Keratinocyte (primary cell): ENCODE data around the gene RASGEF1B. TPM values are rescaled to one million over a fixed set of nuclear protein-coding genes. Genes with fewer than 3 reads are reported as not detected.
A peak's percentile ranks its signal among the peaks of the same experiment; 100 is the strongest.

Experiments used
- DNase-seq: peaks from one replicate; pipeline ENCODE4 v3.0.0-alpha.2; 2011; ENCODE audit warnings: low read depth, missing footprints, low spot score
- FAIRE-seq: peaks from 2 replicates; lab custom pipeline; 2011; peaks lifted over from hg19 to GRCh38; lab: Jason Lieb, UNC
- H2AFZ ChIP-seq: 2 replicates; pipeline ENCODE4 v1.6.0; 2012; ENCODE audit warnings: low read length, control low read depth, inconsistent platforms; ENCODE audit not compliant: control insufficient read depth
- H3K27ac ChIP-seq: 2 replicates; pipeline ENCODE4 v1.5.1; 2011; ENCODE audit warnings: low read length; ENCODE audit not compliant: control insufficient read depth, insufficient read depth
- H3K27me3 ChIP-seq: 3 replicates; pipeline ENCODE4 v1.6.0; 2011; ENCODE audit warnings: low read length; ENCODE audit not compliant: control insufficient read depth, insufficient read depth; ENCODE audit errors: extremely low read depth
- H3K36me3 ChIP-seq, 2 experiments: 2 replicates in 1 of 2; 3 replicates in 1 of 2; pipeline ENCODE4 v1.5.1; 2011; ENCODE audit warnings: low read length in 2 of 2, mild to moderate bottlenecking in 1 of 2; ENCODE audit not compliant: control insufficient read depth in 2 of 2, insufficient read depth in 2 of 2; ENCODE audit errors: extremely low read depth in 1 of 2
- H3K4me1 ChIP-seq: 3 replicates; pipeline ENCODE4 v1.5.1; 2011; ENCODE audit warnings: low read length; ENCODE audit not compliant: control insufficient read depth, insufficient read depth; ENCODE audit errors: extremely low read depth
- H3K4me2 ChIP-seq: 3 replicates; pipeline ENCODE4 v1.6.0; 2011; ENCODE audit warnings: low read depth, low read length; ENCODE audit not compliant: control insufficient read depth, insufficient read depth; ENCODE audit errors: extremely low read depth
- H3K4me3 ChIP-seq, 3 experiments: fragments of 200-600 bp in 1 of 3; sonication (generic) in 1 of 3; 2 replicates in 2 of 3; 3 replicates in 1 of 3; pipeline ENCODE4 v1.5.1; 2011 to 2016; ENCODE audit warnings: low read length in 3 of 3, mild to moderate bottlenecking in 3 of 3, control low read depth in 2 of 3, inconsistent platforms in 1 of 3, low read depth in 1 of 3, mixed read lengths in 1 of 3, mixed run types in 1 of 3, moderate library complexity in 1 of 3; ENCODE audit not compliant: control insufficient read depth in 2 of 3, insufficient read depth in 2 of 3; ENCODE audit errors: extremely low read depth in 1 of 3
- H3K79me2 ChIP-seq: 2 replicates; pipeline ENCODE4 v1.6.0; 2012; ENCODE audit warnings: low read length; ENCODE audit not compliant: control insufficient read depth, insufficient read depth
- H3K9ac ChIP-seq: 3 replicates; pipeline ENCODE4 v1.6.0; 2011; ENCODE audit warnings: low read length; ENCODE audit not compliant: control insufficient read depth, insufficient read depth; ENCODE audit errors: extremely low read depth
- H3K9me1 ChIP-seq: 3 replicates; pipeline ENCODE4 v1.6.0; 2011; ENCODE audit warnings: low read length; ENCODE audit not compliant: control insufficient read depth, insufficient read depth; ENCODE audit errors: extremely low read depth
- H3K9me3 ChIP-seq: 2 replicates; pipeline ENCODE4 v1.5.1; 2012; ENCODE audit warnings: low read depth, low read length; ENCODE audit not compliant: control insufficient read depth
- H4K20me1 ChIP-seq: 3 replicates; pipeline ENCODE4 v1.6.0; 2011; ENCODE audit warnings: low read length; ENCODE audit not compliant: control insufficient read depth, insufficient read depth; ENCODE audit errors: extremely low read depth
- CTCF ChIP-seq, 3 experiments: IDR thresholded peaks in 1 of 3; conservative IDR thresholded peaks in 1 of 3; optimal IDR thresholded peaks in 1 of 3; 2 replicates in 2 of 3; 3 replicates in 1 of 3; pipeline versions ENCODE3 to v1.5.1; 2011; ENCODE audit warnings: low read length in 3 of 3, mild to moderate bottlenecking in 3 of 3, moderate library complexity in 2 of 3, control low read depth in 1 of 3, inconsistent platforms in 1 of 3; ENCODE audit not compliant: insufficient read depth in 2 of 3; ENCODE audit errors: extremely low read depth in 1 of 3
- EZH2 ChIP-seq: IDR thresholded peaks from one replicate; pipeline ENCODE4 v1.6.1; 2012; ENCODE audit warnings: inconsistent platforms, mild to moderate bottlenecking, low read length, moderate library complexity
- dilution Hi-C: fragments of 300-500 bp; cut with MboI; formaldehyde crosslinking; loops from one replicate; pipeline ENCODE4 v1.7.0; 2020; ENCODE audit warnings: low sequenced_read_pairs; ENCODE audit not compliant: extremely low pct_ligation_motif_present
- polyA plus RNA-seq, 5 experiments: library from polyadenylated mRNA; depleted of rRNA in 3 of 5; stranded (reverse) in 3 of 5; stranded (forward) in 1 of 5; unstranded in 1 of 5; fragments of >200 nt; gene quantifications; 1 replicate in 1 of 5; 2 replicates in 3 of 5; 3 replicates in 1 of 5; pipeline versions ENCODE4 v1.2.1 to v1.2.3, GENCODE V29; 2011 to 2012; ENCODE audit warnings: missing spikeins in 2 of 5, low read depth in 1 of 5, low replicate concordance in 1 of 5

Gene RASGEF1B
- polyA plus RNA-seq, 1 donor (not counting 4 experiments of a cell fraction or from before 2014, with no cell fraction given), result 0.68 TPM

- Histone ChIP-seq H3K27ac (peak overlapping the region; percentile 50), H3K9me3 (no peaks in the 10 kb centered on the region), H3K27me3 (no peaks in the 10 kb centered on the region), H3K36me3 (no peaks in the 10 kb centered on the region), H3K4me2 (peak overlapping the region; percentile 49), H3K4me3 (no peak overlapping the region), H3K9ac (no peak overlapping the region), H3K79me2 (no peaks in the 10 kb centered on the region), H3K9me1 (no peaks in the 10 kb centered on the region), H4K20me1 (no peaks in the 10 kb centered on the region), H3K4me1 (peaks cover 38% of the 10 kb centered on the region), H2AFZ (peak overlapping the region; percentile 14)
- no peak for TF ChIP-seq EZH2
- no peak for TF ChIP-seq CTCF (optimal IDR thresholded peaks at IDR 0.05 in 1 of 3, IDR thresholded peaks at IDR 0.05 in 1 of 3, conservative IDR thresholded peaks at IDR 0.05 in 1 of 3; ENCODE audit: extremely low read depth in 1 of 3, insufficient read depth in 2 of 3, low read length in 3 of 3)
- dilution Hi-C loops, result no loop called here
- FAIRE-seq (peak; percentile 89), DNase-seq (peak; percentile 40)
Measured at GRCh38 chr4:81454499-81454898, 17.2 kb downstream of the RASGEF1B start.

- H3K4me1 ChIP-seq, result peaks cover 43% of the 10 kb centered on the region
- no peaks in the 10 kb centered on the region for H3K27me3 ChIP-seq
- H3K9ac ChIP-seq, result no peak overlapping the region
- H4K20me1 ChIP-seq, result no peaks in the 10 kb centered on the region
- peak overlapping the region in 1 of 3 experiments; percentile 16 for H3K4me3 ChIP-seq
- no peak for DNase-seq
- H2AFZ ChIP-seq, result peak overlapping the region; percentile 38
- H3K9me1 ChIP-seq, result no peaks in the 10 kb centered on the region
- H3K27ac ChIP-seq, result peak overlapping the region; percentile 50
- H3K4me2 ChIP-seq, result peak overlapping the region; percentile 65
- FAIRE-seq, result peak; percentile 71
- H3K36me3 ChIP-seq, result no peaks in the 10 kb centered on the region
- no peaks in the 10 kb centered on the region for H3K79me2 ChIP-seq
- no peaks in the 10 kb centered on the region for H3K9me3 ChIP-seq
- TF ChIP-seq CTCF (optimal IDR thresholded peaks at IDR 0.05 in 1 of 3, IDR thresholded peaks at IDR 0.05 in 1 of 3, conservative IDR thresholded peaks at IDR 0.05 in 1 of 3; ENCODE audit: extremely low read depth in 1 of 3, insufficient read depth in 2 of 3, low read length in 3 of 3), result no peak
- TF ChIP-seq EZH2, result no peak
- dilution Hi-C loops, result no loop called here
Measured at GRCh38 chr4:81453024-81453423, 18.7 kb downstream of the RASGEF1B start.
